ENCODE results near the gene ARSK. TPM values are rescaled to one million over a fixed set of nuclear protein-coding genes. Genes with fewer than 3 reads are reported as not detected.
A peak's percentile ranks its signal among the peaks of the same experiment; 100 is the strongest.

Gene ARSK
- total and polyA plus RNA-seq, 2 experiments from 2014 or later: 23.2 to 40.8 TPM

DNA sequence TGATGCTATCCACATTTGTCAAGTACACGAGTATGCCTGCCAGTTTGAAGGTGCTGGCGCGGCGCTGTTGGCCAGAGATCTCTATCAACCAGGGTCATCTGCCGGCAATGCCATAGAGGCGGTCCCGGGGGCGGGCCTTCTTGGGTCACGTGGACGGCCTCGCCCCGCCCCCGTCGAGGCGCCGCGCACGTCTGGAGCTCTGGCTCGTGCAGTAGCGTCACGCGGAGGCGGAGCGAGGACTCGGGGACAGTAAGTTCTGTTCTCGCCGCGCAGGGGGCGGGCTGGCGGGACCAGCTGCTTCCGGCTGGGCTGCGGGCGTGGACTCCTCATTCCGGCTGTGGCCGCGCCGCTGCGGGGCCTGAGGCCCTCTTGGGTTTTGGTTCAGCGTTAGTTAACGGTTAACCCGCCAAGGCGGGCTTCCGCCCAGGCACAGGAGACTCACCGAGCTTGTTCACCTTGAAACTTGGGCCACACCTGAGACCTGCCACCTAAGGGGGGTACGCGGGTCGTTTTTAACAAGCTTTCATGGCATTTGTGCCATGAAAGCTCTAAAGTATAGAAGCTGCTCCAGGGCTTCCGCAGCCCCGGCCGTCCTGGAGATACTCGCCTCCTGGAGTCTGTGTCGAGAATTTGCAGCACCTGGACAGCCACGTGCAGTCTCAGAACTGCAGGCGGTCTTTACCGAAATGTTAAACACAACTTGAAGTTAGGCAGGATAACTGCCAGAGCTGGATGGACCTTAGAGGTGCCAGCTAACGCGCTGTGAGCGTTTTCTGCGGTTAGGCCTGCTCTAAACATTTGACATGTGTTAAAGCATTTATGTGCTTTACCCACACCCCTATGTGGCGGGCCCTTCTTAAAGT is 91.9 kb downstream of the ARSK start, which contains the start of gene RFESD (continued):
- TF ChIP-seq, protein P1, sequence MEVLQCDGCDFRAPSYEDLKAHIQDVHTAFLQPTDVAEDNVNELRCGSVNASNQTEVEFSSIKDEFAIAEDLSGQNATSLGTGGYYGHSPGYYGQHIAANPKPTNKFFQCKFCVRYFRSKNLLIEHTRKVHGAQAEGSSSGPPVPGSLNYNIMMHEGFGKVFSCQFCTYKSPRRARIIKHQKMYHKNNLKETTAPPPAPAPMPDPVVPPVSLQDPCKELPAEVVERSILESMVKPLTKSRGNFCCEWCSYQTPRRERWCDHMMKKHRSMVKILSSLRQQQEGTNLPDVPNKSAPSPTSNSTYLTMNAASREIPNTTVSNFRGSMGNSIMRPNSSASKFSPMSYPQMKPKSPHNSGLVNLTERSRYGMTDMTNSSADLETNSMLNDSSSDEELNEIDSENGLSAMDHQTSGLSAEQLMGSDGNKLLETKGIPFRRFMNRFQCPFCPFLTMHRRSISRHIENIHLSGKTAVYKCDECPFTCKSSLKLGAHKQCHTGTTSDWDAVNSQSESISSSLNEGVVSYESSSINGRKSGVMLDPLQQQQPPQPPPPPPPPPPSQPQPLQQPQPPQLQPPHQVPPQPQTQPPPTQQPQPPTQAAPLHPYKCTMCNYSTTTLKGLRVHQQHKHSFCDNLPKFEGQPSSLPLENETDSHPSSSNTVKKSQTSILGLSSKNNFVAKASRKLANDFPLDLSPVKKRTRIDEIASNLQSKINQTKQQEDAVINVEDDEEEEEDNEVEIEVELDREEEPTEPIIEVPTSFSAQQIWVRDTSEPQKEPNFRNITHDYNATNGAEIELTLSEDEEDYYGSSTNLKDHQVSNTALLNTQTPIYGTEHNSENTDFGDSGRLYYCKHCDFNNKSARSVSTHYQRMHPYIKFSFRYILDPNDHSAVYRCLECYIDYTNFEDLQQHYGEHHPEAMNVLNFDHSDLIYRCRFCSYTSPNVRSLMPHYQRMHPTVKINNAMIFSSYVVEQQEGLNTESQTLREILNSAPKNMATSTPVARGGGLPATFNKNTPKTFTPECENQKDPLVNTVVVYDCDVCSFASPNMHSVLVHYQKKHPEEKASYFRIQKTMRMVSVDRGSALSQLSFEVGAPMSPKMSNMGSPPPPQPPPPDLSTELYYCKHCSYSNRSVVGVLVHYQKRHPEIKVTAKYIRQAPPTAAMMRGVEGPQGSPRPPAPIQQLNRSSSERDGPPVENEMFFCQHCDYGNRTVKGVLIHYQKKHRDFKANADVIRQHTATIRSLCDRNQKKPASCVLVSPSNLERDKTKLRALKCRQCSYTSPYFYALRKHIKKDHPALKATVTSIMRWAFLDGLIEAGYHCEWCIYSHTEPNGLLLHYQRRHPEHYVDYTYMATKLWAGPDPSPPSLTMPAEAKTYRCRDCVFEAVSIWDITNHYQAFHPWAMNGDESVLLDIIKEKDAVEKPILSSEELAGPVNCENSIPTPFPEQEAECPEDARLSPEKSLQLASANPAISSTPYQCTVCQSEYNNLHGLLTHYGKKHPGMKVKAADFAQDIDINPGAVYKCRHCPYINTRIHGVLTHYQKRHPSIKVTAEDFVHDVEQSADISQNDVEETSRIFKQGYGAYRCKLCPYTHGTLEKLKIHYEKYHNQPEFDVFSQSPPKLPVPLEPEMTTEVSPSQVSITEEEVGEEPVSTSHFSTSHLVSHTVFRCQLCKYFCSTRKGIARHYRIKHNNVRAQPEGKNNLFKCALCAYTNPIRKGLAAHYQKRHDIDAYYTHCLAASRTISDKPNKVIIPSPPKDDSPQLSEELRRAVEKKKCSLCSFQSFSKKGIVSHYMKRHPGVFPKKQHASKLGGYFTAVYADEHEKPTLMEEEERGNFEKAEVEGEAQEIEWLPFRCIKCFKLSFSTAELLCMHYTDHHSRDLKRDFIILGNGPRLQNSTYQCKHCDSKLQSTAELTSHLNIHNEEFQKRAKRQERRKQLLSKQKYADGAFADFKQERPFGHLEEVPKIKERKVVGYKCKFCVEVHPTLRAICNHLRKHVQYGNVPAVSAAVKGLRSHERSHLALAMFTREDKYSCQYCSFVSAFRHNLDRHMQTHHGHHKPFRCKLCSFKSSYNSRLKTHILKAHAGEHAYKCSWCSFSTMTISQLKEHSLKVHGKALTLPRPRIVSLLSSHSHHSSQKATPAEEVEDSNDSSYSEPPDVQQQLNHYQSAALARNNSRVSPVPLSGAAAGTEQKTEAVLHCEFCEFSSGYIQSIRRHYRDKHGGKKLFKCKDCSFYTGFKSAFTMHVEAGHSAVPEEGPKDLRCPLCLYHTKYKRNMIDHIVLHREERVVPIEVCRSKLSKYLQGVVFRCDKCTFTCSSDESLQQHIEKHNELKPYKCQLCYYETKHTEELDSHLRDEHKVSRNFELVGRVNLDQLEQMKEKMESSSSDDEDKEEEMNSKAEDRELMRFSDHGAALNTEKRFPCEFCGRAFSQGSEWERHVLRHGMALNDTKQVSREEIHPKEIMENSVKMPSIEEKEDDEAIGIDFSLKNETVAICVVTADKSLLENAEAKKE (CRISPR knock-in tag; IDR thresholded peaks at IDR 0.05): no peak
- TF ChIP-seq, protein P2, sequence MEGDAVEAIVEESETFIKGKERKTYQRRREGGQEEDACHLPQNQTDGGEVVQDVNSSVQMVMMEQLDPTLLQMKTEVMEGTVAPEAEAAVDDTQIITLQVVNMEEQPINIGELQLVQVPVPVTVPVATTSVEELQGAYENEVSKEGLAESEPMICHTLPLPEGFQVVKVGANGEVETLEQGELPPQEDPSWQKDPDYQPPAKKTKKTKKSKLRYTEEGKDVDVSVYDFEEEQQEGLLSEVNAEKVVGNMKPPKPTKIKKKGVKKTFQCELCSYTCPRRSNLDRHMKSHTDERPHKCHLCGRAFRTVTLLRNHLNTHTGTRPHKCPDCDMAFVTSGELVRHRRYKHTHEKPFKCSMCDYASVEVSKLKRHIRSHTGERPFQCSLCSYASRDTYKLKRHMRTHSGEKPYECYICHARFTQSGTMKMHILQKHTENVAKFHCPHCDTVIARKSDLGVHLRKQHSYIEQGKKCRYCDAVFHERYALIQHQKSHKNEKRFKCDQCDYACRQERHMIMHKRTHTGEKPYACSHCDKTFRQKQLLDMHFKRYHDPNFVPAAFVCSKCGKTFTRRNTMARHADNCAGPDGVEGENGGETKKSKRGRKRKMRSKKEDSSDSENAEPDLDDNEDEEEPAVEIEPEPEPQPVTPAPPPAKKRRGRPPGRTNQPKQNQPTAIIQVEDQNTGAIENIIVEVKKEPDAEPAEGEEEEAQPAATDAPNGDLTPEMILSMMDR (conservative IDR thresholded peaks at IDR 0.05; ENCODE audit: low read depth in 2 of 2): peak; percentile 8 to 38; a peak in 2 of 4 replicates
- TF ChIP-seq POLR2AphosphoS5 (IDR thresholded peaks at IDR 0.05; ENCODE audit: low read depth) (peak; percentile 74), EZH2phosphoT487 (IDR thresholded peaks at IDR 0.05; ENCODE audit: unreplicated experiment) (no peak), NANOG (IDR thresholded peaks at IDR 0.05; ENCODE audit: borderline replicate concordance) (no peak)
- TF ChIP-seq, protein P3, sequence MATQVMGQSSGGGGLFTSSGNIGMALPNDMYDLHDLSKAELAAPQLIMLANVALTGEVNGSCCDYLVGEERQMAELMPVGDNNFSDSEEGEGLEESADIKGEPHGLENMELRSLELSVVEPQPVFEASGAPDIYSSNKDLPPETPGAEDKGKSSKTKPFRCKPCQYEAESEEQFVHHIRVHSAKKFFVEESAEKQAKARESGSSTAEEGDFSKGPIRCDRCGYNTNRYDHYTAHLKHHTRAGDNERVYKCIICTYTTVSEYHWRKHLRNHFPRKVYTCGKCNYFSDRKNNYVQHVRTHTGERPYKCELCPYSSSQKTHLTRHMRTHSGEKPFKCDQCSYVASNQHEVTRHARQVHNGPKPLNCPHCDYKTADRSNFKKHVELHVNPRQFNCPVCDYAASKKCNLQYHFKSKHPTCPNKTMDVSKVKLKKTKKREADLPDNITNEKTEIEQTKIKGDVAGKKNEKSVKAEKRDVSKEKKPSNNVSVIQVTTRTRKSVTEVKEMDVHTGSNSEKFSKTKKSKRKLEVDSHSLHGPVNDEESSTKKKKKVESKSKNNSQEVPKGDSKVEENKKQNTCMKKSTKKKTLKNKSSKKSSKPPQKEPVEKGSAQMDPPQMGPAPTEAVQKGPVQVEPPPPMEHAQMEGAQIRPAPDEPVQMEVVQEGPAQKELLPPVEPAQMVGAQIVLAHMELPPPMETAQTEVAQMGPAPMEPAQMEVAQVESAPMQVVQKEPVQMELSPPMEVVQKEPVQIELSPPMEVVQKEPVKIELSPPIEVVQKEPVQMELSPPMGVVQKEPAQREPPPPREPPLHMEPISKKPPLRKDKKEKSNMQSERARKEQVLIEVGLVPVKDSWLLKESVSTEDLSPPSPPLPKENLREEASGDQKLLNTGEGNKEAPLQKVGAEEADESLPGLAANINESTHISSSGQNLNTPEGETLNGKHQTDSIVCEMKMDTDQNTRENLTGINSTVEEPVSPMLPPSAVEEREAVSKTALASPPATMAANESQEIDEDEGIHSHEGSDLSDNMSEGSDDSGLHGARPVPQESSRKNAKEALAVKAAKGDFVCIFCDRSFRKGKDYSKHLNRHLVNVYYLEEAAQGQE (IDR thresholded peaks at IDR 0.05; ENCODE audit: unreplicated experiment): no peak

Measured in GM23338 (cell line).